Cerebellar nuclear complex (tissue), 1 donor: ENCODE results near the gene STXBP5L.
"Not testable (repeated sequence)": the region's sequence is repeated elsewhere in the genome, so short reads cannot be mapped to it uniquely, and the experiment has no call there.

Source experiments
- DNase-seq, 2 experiments: peaks; one replicate each; lab custom pipeline; 2025; lab: John Stamatoyannopoulos, UW

Gene STXBP5L

GRCh38 chr3:120908030-120908794 is at the start of gene STXBP5L:
Gene STXBP5L (plus strand): TSS chr3:120908205. CDS start chr3:120909579, 1,374 bp downstream.
- DNase-seq: peak; percentile 74 to 89

DNA sequence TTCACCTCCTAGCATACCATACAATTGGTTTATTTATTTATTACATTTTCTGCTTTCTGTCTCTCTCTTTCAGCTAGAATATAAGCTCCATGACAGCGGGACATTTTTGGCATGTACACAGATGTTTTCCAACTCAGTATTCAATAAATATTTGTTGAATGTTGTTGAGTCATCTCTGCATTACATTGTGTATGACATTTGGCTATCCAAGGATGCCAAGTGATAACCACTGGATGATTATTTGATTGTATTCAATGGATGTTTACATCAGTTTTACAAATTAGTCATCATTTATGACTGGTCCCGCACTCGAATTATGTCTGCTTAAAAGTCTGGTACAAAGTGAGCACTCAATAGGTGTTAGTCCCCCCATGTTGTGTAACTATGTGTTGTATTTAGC is 49.5 kb upstream of the STXBP5L start:
- no peak for DNase-seq

GRCh38 chr3:120864541-120864940 is 43.5 kb upstream of the STXBP5L start:
- no peak for DNase-seq

DNA sequence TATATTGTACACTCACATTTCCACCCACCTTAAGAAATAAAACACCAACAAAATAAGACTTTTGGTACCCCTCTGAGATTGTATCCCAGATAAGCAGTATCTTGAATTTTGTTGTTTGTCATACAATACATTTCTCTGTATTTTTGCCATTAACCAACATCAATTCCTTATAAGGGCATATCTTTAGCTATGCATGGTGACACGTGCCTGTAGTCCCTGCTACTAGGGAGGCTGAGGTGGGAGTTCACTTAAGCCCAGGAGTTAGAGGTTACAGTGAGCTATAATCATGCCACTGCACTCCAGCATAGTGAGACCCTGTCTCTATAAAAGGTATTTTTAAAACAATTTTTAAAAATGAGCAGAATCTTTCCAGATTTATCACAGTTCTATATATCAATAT is 32.5 kb upstream of the STXBP5L start:
- no peak for DNase-seq

GRCh38 chr3:120875989-120876388 is 32.0 kb upstream of the STXBP5L start:
- DNase-seq: no peak

DNA sequence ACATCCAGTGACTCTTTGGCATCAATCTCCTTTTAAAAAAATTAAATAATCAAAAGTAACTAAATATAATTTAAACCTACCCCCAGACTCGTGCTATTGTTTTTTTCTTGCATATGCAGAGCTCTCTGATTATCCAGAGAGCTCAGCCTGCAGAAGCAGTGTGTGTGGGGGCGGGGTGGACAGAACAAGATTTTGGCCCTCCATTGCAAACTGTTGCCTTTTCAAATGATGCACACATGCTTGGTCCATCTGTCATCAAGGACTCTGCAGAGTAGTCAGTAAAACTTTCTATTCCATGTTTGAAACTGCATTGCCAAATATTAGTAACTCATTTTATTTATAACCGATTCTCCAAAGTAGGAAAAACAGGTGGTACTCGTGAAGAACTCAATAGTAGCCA is 28.6 kb upstream of the STXBP5L start:
- DNase-seq: peak; percentile 49 to 57

GRCh38 chr3:120892921-120893320 is 15.1 kb upstream of the STXBP5L start:
- DNase-seq: no peak

GRCh38 chr3:120894316-120895057 is 13.5 kb upstream of the STXBP5L start:
- DNase-seq: no peak

DNA sequence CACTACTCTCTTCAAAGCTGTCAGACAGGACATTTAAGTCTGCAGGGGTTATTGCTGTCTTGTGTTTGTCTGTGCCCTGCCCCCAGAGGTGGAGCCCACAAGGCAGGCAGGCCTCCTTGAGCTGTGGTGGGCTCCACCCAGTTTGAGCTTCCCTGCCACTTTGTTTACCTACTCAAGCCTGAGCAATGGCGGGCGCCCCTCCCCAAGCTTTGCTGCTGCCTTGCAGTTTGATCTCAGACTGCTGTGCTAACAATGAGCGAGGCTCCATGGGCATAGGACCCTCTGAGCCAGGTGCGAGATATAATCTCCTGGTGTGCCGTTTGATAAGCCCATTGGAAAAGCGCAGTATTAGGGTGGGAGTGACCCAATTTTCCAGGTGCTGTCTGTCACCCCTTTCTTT is 6.3 kb upstream of the STXBP5L start:
- not testable (repeated sequence) for DNase-seq

DNA sequence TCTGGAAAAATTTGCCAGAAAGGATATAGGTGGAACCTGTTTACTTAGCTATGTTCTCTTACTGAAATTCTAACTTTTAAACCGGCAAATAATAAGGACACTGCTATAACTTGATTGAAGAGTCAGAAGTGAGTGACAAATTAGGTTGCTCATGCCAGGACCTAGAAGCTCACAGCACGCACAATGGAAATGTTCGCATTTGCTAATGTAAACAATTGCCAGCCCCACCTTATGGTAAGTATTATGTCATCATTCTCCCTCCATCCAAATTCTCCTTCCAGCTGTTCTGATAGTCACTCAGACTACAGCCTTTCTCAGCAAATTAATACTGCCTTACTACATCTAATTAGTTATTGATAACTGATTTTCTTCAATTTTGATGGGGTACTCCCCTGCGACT is 4.8 kb upstream of the STXBP5L start:
- no peak for DNase-seq

DNA sequence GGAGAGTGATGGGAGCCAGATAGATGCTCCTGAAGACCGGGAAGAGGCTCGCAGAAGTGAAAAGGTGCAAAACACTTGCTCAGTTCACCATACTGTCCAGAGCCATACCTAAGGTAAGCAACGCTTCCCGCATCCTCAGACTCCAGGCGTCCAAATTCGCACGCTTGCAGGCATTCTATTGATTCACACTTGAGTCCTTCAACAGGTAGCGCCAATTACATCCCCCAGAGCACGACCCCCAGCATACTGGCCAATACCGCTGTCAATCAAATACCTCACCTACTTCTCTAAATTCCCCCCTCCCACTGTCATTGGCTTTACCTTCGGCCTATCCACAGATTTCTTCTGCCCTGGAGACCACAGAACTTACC is 361 bp upstream of the STXBP5L start:
- no peak for DNase-seq

GRCh38 chr3:120908795-120909601 is 993 bp downstream of the STXBP5L start:
- DNase-seq: no peak

- DNase-seq: no peak
These were observed 1.5 kb downstream of the STXBP5L start for GRCh38 chr3:120909602-120909878.

- no peak for DNase-seq
These were observed 18.1 kb downstream of the STXBP5L start for GRCh38 chr3:120926146-120926545.

DNA sequence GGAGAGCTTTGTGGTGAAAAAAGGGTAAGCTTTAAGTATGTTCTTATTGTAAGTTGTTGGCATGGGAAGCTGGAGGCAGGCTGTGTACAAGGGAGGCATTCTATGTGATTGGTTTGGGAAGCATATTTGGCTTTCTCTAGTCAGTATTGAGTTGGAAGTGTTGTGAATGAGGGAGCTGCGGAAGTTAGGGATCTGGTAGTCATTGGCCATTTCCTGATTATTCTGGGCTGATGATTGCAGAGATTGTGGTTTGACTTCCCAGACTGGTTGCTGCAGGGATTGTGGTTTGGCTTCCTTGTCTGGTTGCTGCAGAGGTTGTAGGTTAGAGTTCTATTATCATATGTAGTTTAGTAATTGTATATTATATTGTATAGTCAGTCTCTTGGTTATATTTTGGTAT is 21.0 kb downstream of the STXBP5L start:
- no peak for DNase-seq

- DNase-seq: no peak
These were observed 23.6 kb downstream of the STXBP5L start for GRCh38 chr3:120931593-120931992.

DNA sequence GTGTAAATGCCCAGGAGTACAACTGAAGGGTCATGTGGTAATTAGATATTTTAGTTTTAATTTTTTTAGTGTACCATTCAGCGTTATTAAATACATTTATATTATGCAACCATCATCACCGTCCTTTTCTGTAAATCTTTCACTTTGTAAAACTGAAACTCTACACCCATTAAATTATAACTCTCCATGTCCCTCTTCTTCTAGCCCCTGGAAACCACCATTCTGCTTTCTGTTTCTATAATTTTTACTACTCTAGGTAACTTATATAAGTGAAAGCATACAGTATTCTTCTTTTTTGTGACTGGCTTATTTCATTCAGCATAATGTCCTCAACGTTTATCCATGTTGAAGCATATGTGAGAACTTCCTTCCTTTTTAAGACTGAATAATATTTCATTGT is 48.1 kb downstream of the STXBP5L start:
- DNase-seq: no peak

GRCh38 chr3:120982608-120983320 is 74.8 kb downstream of the STXBP5L start:
- DNase-seq: no peak

GRCh38 chr3:120983321-120983665 is 75.3 kb downstream of the STXBP5L start:
- DNase-seq: no peak

DNA sequence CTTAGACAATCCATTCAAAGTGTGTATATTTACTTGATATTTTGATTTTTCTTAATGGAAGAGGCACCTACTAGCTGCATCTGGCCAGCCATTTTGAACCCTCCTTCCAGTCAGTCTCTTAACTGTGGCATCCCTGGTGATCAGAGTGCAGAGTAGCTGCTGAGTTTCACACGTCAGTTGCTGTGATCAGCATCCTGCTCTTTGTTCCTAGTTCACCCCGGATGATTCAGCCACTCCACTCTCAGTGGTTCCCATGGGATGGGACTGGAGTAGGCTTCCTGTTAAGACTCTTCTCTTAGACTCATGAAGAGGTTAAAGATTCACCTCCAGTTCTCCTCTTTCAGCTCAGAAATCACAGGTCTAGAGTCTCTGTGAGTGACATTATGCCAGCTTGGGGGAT is 75.8 kb downstream of the STXBP5L start:
- no peak for DNase-seq

DNA sequence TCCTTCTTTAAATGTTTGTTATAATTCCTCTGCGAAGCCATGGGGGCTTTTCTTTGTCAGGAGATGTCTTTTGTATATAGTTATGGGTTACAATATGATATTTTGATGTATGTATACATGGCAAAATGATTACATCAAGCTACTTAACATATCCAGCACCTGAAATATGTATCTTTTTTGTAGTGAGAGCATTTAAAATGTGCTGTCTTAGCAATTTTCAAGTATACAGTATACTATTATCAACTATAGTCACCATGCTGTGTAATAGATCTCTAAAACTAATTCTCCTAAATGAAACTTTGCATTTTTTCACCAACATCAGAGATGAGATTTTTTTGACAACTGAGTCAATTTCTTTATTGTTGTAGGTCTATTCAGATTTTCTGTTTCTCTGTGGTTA is 77.2 kb downstream of the STXBP5L start:
- DNase-seq: no peak

DNA sequence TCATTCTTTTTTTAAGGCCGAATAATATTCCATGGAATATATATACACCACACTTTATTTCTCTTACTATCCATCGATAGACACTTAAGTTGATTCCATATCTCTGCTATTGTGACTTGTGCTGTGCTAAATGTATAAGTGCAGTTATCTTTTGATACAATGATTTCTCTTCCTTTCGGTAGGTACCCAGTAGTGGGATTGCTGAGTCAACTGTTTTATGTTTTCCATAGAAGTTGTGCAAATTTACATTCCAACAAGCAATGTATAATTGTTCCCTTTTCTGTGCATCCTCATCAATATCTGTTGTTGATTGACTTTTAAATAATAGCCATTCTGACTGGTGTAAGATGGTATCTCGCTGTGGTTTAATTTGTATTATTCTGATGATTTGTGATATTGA is 81.0 kb downstream of the STXBP5L start:
- DNase-seq: no peak
